ENCODE measurements around the gene EVA1C. TPM values are rescaled to one million over a fixed set of nuclear protein-coding genes. Genes with fewer than 3 reads are reported as not detected.
"Not testable (repeated sequence)": the region's sequence is repeated elsewhere in the genome, so short reads cannot be mapped to it uniquely, and the experiment has no call there.

EVA1C gene
- total RNA-seq, 3 donors from 2014 or later: 30.2 to 69.8 (median 58.5) TPM

DNA sequence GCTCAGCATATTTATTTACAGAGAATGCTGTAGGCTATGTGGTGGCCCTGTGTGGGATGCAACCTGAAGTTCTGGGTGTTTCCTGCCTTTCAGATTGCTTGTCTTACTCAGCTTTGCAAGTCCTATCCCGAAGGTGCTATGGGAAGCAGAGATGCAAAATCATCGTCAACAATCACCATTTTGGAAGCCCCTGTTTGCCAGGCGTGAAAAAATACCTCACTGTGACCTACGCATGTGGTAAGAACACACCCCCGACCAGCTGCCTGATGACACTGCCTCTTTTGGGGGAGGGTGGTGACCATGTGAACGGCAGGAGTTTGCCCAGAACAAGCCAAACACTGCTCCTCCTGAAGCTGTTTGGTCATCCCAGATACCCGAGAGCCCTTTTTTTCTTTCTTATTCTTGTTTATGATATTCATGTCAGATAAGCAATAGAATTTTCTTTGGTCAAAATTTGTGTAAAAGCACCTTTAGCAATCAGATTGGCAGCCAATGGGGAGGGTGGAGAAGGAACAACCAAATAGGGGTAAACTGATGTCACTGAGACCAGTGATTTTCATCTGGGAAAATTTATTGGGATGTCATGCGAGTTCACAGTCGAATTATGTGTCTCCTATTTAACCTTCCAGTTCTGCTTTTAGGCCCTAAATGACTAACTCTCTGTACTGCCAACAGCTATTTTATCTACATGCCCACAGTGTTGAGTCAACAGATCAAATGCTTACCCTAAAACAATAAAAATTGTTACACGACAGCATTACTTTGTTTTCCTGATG, 82.6 kb downstream of the EVA1C start:
- intact Hi-C loops (cut with DNase I; ENCODE audit: low total_unique reads): no loop called here

GRCh38 chr21:32496568-32496967, 84.1 kb downstream of the EVA1C start:
- DNase-seq (ENCODE audit: low spot score in 2 of 2): no peak
- no peaks in the 10 kb centered on the region for H3K27me3 ChIP-seq
- TF ChIP-seq POLR2A (IDR thresholded peaks at IDR 0.05) (no peak), POLR2AphosphoS5 (IDR thresholded peaks at IDR 0.05) (no peak)
- TF ChIP-seq, protein P1, sequence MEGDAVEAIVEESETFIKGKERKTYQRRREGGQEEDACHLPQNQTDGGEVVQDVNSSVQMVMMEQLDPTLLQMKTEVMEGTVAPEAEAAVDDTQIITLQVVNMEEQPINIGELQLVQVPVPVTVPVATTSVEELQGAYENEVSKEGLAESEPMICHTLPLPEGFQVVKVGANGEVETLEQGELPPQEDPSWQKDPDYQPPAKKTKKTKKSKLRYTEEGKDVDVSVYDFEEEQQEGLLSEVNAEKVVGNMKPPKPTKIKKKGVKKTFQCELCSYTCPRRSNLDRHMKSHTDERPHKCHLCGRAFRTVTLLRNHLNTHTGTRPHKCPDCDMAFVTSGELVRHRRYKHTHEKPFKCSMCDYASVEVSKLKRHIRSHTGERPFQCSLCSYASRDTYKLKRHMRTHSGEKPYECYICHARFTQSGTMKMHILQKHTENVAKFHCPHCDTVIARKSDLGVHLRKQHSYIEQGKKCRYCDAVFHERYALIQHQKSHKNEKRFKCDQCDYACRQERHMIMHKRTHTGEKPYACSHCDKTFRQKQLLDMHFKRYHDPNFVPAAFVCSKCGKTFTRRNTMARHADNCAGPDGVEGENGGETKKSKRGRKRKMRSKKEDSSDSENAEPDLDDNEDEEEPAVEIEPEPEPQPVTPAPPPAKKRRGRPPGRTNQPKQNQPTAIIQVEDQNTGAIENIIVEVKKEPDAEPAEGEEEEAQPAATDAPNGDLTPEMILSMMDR (IDR thresholded peaks at IDR 0.05): no peak
- H3K9me3 ChIP-seq: no peaks in the 10 kb centered on the region
- H3K4me1 ChIP-seq: no peaks in the 10 kb centered on the region
- intact Hi-C loops (cut with DNase I; ENCODE audit: low total_unique reads): no loop called here
- H3K36me3 ChIP-seq: no peaks in the 10 kb centered on the region
- no peak overlapping the region for H3K27ac ChIP-seq
- no peak overlapping the region for H3K4me3 ChIP-seq

More for the DNA sequence above, 82.6 kb downstream of the EVA1C start:
- TF ChIP-seq POLR2AphosphoS5 (IDR thresholded peaks at IDR 0.05) (no peak), POLR2A (IDR thresholded peaks at IDR 0.05) (no peak)
- TF ChIP-seq, protein P1 (IDR thresholded peaks at IDR 0.05): no peak
- H3K36me3 ChIP-seq: no peaks in the 10 kb centered on the region
- no peak overlapping the region for H3K4me3 ChIP-seq
- H3K4me1 ChIP-seq: no peaks in the 10 kb centered on the region
- H3K27me3 ChIP-seq: no peaks in the 10 kb centered on the region
- DNase-seq (ENCODE audit: low spot score in 2 of 2): no peak
- no peak overlapping the region for H3K27ac ChIP-seq
- H3K9me3 ChIP-seq: no peaks in the 10 kb centered on the region

GRCh38 chr21:32499249-32500055, 86.9 kb downstream of the EVA1C start:
- no peak for TF ChIP-seq POLR2AphosphoS5 (IDR thresholded peaks at IDR 0.05)
- TF ChIP-seq POLR2A (IDR thresholded peaks at IDR 0.05): no peak
- TF ChIP-seq, protein P1 (IDR thresholded peaks at IDR 0.05): no peak
- H3K9me3 ChIP-seq: no peaks in the 10 kb centered on the region
- H3K4me1 ChIP-seq: no peaks in the 10 kb centered on the region
- intact Hi-C loops (cut with DNase I; ENCODE audit: low total_unique reads): no loop called here
- H3K27me3 ChIP-seq: no peaks in the 10 kb centered on the region
- no peaks in the 10 kb centered on the region for H3K36me3 ChIP-seq
- no peak for DNase-seq (ENCODE audit: low spot score in 2 of 2)
- no peak overlapping the region for H3K4me3 ChIP-seq
- H3K27ac ChIP-seq: peak overlapping the region in 1 of 2 donors; percentile 0

- H3K27me3 ChIP-seq; H3K4me3 ChIP-seq; intact Hi-C loops (cut with DNase I; ENCODE audit: low total_unique reads); H3K36me3 ChIP-seq; H3K9me3 ChIP-seq; H3K27ac ChIP-seq; H3K4me1 ChIP-seq; DNase-seq (ENCODE audit: low spot score in 2 of 2): not testable (repeated sequence)
Observed at GRCh38 chr21:32503641-32504040, 91.1 kb downstream of the EVA1C start.

- H3K36me3 ChIP-seq; DNase-seq (ENCODE audit: low spot score in 2 of 2); H3K27me3 ChIP-seq; H3K4me3 ChIP-seq; H3K27ac ChIP-seq; H3K4me1 ChIP-seq; H3K9me3 ChIP-seq; intact Hi-C loops (cut with DNase I; ENCODE audit: low total_unique reads): not testable (repeated sequence)
Observed at GRCh38 chr21:32505767-32506166, 93.3 kb downstream of the EVA1C start.

DNA sequence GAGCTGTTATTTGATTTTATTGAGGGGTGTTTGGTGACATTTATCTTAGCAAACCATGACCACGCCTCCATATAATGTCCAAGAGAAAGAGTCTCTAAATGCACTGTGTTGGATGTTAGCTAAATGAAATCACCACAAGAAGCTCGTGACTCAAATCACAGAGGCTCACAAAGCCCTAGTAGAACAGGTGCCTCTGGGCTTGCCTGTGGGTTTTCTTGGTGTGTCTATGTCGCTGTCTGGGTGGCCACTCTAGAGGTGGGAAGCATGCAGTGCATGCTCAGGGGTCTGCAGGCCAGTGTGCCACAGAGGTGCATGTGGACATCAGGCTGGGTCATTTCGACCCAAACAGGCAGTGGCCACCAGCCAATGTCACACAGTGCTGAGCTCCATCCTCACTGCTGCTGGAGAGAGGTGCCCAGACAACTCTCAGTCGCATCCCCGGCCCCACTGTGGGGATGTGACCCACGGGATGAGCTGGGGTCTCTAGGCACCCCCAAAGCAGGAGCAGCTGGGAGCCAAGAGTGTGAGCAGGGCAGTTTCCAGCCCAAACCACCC, 94.0 kb downstream of the EVA1C start:
- H3K36me3 ChIP-seq; H3K9me3 ChIP-seq; H3K4me3 ChIP-seq; intact Hi-C loops (cut with DNase I; ENCODE audit: low total_unique reads); DNase-seq (ENCODE audit: low spot score in 2 of 2); H3K27me3 ChIP-seq; H3K4me1 ChIP-seq; H3K27ac ChIP-seq: not testable (repeated sequence)
